ENCODE data around the gene RBM3.

GRCh38 chrX:48569958-48570357, 4.3 kb upstream of the RBM3 start:
- TF ChIP-seq CTCF (IDR thresholded peaks at IDR 0.05) (no peak), POLR2A (IDR thresholded peaks at IDR 0.05) (no peak)

All from heart left ventricle (tissue), 13 donors.